GM21825 (cell line): ENCODE measurements around the gene UBE2F.
A peak's percentile ranks its signal among the peaks of the same experiment; 100 is the strongest.
"Not testable (repeated sequence)": the region's sequence is repeated elsewhere in the genome, so short reads cannot be mapped to it uniquely, and the experiment has no call there.

Experiments used
- ATAC-seq: cut with Tn5 transposase; IDR thresholded peaks from one replicate; pipeline ENCODE4 v1.9.1; 2021; ENCODE audit warnings: mild to moderate bottlenecking, moderate library complexity; ENCODE audit not compliant: unreplicated experiment

The UBE2F gene

DNA sequence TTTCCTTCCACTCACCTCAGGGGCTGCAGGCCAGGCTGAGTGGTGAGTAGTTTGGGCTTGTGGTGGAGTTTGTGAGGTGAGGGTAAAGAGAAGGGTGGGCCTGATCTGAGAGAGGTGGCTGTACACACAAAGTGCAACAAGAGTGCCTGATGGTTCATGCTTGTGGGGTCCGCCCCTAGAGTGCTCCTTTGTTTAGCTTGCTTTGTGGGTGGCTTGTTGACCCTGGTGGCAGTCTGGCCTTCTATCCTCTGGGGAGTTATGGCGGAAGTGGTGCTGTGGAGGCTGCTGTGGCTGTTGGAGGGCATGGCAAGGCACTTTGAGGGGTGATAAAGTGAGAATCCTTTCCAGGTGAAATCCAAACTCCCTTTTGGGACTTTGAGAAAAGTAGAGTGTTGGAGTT is 10.6 kb downstream of the UBE2F start:
- ATAC-seq: no peak

DNA sequence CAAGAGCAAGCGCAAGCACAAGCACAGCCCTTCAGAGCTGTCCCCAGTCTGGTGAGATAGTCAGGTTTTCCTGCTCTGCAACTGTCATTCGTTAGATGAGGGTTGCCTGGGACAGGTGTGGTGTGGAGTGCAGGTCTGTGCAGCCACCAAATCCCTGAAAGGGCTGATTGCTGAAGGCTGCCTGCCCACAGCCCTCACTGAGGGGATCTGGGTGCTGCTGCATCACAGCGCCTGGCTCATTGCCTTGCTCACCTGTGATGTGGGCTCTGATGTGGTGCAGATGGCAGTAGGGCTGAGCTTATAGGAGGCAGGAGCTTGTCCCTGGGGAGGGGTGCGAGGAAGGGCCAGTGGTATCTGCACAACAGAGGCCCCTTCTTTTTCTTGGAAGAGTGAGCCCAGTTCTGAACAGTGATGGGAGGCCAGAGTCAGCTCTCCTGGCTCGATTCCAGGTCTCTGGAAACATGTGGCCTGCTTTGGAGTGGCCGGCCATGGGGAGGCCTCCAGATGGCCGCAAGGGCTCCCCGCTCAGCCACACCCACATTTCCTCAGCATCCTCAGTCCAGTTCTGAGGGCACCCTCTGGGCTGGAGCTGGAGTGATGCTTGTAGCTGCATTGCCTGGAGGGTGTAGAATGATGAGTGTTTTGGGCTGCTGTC is 11.4 kb downstream of the UBE2F start:
- ATAC-seq: no peak

DNA sequence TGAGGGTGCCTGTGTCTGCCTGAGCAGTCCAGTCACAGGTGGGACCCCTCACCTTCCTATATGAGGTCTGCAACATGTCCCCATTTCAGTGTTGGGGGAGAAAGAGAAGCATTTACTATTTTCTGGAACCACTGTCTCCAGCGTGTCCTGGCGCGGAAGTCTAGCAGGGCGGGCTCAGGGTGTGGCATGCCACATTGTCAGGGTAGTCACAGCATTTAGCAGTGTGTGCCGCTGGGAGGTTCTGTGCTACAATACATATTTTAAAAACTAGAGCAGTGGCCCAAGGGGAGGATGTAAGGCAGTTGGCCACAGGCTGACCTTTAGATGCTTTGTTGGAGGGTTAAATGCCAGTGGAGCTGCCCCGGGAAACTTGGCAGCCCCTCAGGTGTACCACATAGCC is 12.5 kb downstream of the UBE2F start:
- ATAC-seq: no peak

DNA sequence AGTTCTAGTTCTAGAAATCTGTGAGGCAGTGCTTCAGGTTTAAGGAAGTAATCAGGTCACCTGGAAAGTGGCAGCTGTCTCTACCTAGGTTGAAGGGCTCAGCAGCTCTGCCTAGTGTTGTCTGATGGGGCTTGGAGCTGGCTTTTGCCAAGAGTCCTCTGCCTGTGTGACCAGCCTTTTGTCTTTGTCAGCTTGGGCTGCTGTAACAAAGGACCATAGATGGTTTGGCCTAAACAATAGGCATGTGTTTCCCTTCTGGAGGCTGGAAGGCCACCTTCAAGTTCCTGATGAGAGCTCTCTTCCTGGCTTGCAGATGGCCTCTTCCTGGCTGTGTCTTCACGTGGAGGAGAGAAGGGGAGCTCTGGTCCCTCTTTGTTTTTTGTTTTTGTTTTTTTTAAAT is 13.3 kb downstream of the UBE2F start:
- ATAC-seq: no peak

DNA sequence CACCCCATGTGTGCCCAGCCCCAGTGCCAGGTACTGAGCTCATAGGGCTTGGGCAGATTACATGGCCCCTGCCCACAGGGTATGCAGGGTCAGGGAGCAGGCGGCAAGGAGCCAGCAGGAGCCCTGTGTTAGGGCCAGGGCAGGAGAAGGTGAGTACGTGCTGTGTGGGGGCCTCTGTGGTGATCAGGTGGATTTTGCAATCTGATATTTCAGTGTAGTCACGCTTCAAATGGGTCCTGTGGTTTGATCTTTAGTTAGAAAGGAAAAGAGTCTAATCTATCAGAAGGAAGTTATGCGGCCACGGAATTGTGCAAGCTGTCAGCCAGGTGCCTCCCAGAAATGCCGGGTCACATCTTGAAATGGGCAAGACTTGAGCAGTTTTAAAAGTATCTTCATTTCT is 13.9 kb downstream of the UBE2F start:
- no peak for ATAC-seq

DNA sequence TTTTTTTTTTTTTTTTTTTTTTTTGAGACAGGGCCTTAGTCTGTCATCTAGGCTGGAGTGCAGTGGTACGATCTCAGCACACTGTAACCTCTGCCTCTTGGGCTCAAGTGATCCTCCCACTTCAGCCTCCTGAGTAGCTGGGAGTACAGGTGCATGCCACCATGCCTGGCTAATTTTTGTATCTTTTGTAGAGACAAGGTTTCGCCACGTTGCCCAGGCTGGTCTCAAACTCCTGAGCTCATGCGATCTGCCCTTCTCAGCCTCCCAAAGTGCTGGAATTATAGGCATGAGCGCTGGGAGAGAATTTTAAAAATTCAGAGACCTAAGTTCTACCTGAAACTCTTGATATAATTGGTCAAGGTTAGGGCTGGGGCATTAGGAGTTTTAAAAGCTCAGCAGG is 14.8 kb downstream of the UBE2F start:
- not testable (repeated sequence) for ATAC-seq

DNA sequence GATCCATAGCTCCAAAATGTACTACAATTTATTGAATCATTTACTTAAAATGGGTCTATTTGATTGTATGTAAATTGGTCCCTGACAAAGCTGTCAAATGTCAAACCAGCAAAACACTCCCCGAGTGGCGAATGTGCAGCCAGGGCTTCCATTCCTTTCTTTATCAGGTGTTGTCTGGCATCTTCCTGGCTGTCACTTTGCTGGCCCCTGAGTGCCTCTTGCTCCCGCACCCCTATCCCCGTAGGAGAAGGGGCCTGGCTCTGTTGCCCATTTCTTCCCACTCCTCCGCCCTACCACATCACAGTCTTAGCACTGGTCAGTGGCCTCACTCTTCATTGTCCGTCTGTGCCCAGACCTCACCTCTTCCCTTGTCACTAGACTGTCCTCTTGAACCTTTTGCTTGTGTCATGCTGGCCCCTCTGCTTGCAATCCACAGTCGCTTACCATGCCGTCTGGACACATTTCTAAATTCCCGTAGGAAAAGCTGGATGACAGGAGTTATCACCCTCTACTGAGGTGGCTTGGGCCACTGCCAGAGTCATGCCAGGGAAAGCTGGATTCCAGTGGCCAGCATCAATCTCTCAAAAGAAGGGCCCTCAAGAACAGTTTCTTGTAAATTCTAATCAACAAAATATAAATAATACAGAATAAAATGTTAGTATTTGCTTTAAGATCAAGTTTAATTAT is 15.4 kb downstream of the UBE2F start:
- no peak for ATAC-seq

DNA sequence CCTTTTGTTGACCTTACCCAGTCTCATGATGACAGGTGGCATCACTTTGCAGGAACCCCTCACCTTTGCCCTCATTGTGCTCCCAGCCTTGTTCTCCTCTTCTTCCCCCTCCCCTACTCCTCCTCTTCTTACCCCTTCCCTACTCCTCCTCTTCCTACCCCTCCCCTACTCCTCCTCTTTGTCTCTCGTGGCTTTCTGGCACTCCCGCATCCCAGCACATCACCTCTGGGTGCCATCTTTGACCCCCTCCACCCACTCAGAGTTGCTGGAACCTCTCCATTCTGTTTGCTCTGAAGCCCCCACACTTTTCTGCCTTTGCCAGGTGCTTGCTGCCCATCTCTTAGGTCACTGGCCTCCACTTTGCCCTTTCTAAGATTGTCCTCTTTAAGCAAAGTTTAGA is 17.1 kb downstream of the UBE2F start:
- ATAC-seq: no peak

DNA sequence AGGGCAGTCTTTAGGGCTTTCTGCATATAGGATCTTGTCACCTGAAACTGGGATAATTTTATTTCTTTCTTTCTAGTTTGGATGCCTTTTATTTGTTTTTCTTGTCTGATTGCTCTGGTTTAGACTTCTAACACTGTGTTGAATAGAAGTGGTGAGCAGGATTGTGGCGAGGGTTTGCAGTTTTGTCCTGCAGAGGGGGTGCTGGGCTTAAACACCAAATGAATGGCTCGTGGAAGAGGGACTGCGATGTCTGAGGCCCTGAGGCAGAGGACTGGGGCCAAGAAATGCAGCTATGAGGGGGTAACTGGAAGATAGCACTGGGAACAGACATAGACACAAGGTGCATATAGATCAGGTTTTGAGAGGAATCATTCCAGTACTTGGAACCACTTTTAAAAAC is 20.5 kb downstream of the UBE2F start:
- ATAC-seq: no peak

DNA sequence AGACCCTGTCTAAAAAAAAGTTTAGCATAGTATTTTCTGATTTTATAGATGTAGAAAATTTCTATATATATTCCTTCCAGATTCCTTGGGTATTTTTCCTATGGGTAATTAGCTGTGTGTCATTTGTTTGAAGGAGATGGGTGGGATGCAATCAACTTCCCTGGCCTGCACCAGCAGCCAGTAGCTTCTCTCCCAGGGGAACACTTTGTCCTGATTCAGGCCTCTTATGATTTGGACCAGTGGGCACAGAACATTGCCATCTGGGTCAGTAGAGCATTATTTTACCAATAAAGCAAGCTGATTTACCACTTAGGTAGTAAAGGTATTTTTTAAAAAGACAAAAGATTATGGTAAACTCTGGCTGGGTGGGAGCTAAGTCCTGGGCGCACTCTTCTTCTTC is 26.9 kb downstream of the UBE2F start:
- no peak for ATAC-seq

DNA sequence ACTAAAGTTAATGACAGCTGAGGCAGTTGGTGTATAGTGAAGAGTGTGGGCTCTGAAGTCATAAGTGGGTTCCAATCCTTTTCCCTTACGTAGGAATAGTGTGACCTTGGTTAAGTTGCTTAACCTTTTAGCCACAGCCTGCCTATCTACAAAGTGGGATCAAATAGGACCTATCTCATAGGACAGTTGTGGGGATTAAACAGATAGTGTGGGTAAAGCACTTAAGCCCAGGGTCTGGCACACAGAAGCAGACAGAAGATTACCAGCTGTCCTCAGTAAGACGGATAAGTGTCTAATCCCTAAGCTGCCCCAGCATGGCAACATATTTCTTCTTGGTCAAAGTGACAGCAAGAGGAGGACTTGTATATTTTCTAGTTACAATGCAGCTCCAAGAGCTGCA is 28.2 kb downstream of the UBE2F start:
- no peak for ATAC-seq

DNA sequence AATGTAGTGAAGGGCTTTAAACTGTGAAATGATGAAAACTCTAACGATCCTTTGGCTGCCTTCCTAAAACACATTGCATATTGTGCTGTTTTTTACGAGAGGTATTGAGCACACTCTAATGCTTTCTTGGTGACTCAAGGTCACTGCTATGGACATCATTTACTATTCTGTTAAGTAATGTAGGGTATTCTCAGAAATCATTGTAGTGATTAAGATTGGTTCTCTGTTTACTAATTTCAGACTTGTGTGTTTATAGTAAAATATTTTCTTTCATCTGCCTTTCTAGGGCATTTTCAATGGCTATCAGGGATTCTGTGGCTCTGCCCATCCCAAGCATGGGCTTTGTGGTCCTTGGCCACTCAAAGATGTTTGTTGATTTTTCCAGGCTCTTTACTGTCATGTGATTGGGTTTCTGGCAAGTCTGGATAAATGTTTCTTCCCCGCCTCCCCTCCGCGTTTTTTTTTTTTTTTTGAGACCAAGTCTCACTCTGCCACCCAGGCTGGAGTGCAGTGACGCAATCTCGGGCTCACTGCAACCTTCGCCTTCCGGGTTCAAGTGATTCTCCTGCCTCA is 29.3 kb downstream of the UBE2F start:
- no peak for ATAC-seq

DNA sequence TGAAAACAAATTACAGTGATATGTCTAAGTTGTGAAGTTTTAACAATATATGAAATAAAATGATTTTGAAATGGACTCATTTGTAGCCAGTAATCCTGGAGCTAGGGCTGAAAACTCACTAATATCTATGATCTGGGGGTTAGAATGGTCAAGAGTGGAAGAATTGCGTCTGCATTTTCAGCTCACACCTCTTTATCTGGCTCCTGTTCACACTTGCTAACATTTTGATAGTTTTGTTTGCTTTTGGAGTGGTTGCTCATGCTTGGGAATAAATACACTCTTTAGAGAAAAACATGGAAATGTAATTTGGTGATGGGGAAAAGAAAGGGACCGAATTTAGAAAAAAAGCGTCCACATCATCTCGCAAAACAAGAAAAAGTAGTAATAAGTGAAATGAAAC is 30.7 kb downstream of the UBE2F start:
- no peak for ATAC-seq

DNA sequence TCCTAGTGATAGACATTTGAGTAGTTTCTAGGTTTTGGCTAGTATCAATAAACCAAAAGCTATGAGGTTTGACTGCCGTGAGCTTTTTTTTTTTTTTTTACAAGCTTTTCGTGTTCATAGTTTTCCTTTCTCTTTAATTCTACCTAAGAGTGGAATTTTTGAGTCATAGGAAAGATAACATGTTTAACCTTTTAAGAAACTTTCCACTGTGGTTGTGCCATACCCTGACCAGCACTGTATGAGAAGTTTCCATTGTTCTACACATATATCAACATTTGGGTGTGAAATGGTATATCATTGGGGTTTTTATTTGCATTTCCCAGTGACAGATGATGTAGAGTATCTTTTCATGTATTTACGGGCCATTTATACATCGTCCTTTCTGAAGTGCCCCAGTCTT is 31.7 kb downstream of the UBE2F start:
- peak; percentile 80 for ATAC-seq

DNA sequence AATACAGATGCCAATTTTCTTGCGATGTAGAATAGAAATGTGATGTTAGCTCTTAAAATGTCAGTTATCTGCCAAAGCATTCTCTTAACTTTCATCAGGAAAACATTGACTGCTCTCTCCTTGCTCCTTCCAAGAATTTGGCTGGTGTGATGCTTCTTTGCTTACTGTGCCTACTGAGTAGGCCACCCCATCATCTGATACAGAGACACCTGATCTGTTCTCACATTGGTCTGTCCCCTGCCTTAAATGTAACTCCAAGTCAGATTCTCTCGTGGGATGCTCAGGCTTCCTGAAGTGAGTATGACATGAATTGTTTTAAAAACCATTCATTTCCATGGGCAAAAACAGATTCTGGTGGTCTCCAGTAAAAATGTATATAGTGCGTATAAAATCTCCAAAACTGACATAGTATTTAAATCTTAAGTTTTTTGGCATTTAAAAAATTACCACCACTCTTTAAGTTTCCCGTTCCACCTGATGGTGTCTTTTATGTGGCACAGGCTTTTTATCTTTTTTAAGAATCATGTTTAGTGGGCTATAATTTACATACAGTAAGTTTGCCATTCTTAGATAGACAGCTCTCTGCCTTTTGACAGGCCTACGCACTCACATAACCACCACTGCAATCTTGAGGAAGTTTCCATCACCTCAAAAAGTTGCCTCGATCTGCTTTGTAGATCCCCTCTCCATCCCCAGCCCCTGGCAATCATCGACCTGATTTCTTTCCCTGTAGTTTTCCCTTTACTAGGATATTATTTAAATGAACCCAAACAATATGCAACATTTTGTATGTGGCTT is 36.6 kb downstream of the UBE2F start:
- no peak for ATAC-seq

DNA sequence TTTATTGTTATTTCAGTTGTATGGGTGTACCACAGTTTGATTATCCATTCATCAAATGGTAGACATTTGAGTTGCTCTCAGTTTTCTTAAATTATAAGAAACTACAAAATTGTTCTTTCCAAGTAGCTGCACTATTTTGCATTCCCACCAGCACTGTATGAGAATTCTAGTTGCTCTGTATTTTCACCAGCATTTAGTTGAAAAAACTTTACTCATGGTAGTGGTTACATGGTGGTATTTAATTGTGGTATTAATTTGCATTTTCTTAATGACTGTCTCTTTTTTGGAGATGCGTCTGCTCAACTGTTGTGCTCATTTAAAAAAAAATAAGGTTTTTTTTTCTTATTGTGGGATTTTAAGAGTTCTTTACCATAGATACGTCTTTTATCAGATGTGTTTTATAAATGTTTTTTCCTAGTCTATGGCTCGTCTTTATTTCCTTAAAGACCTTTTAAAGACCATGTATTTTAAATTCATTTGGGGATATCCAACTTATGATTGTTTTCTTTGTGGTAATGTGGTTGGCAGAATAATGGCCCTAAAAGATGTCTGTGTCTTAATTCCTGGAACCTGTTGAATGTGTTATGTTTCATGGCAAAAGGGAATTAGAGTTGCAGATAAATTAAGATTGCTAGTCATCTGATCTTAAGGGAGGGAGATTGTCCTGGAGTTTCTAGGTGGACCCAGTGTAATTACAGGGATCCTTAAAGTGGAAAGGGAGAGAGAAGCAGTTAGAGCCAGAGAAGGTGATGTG is 37.4 kb downstream of the UBE2F start:
- no peak for ATAC-seq

DNA sequence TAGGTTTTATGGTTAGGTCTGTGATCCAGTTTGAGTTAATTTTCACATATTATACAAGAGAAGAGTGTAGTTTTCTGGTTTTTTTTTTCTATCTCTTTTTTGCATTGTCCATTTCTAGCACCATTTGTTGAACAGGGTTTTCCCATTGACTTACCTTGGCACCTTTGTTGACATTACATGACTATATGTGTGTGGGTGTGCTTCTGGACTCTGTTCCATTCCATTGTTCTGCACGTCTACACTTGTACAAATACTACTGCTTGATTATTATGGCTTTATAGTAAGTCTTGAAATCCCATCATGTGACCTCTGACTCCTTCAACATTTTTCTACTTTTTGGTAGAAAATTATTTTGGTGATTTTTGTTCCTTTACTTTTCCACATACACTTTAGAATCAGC is 38.7 kb downstream of the UBE2F start:
- ATAC-seq: no peak

DNA sequence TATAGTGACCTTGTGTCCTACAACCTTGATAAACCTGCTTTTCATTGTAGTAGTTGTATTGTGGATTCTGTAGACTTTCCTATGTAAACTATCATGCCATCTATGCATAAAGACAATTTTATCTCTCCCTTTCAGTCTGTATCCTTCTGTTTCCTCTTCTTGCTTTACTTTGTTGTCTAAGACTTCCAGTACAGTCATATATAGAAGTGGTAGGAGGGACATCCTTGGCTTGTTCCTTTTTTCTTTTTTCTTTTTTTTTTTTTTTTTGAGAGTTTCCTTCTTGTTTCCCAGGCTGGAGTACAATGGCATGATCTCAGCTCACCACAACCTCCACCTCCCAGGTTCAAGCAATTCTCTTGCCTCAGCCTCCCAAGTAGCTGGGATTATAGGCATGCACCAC is 39.7 kb downstream of the UBE2F start:
- no peak for ATAC-seq

DNA sequence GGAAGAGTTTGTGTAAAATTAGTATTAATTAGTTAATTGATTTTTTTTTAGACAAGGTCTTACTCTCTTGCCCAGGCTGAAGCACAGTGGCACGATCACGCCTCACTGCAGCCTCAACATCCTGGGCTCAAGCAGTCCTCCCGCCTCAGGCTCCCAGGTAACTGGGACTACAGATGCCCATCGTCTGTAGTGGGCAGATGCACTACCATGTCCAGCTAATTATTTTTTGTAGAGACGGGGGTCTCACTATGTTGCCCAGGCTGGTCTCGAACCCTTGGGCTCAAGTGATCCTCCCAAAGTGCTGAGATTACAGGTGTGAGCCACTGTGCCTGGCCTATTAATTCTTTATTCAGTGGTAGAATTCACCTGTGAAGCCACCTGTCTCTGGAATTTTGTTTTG is 41.1 kb downstream of the UBE2F start:
- no peak for ATAC-seq

DNA sequence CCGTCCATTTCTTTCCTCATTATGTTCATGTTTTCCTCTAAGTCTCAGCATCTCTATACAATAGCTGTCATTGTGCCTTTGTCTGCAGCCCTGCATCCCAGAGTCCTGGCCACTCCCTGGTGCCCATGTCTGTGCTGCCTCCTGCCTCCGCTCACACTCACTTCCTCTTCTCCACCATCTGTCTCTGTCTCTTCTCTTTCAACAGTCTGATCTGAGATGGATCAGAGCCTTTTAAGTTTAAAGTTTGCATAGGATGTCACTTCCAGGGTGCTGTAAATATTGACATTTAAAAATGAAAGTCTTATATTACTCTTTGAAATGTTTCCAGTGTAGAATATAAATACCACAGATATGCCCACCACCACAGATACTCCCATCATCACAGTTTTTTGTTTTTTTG is 42.7 kb downstream of the UBE2F start:
- no peak for ATAC-seq

DNA sequence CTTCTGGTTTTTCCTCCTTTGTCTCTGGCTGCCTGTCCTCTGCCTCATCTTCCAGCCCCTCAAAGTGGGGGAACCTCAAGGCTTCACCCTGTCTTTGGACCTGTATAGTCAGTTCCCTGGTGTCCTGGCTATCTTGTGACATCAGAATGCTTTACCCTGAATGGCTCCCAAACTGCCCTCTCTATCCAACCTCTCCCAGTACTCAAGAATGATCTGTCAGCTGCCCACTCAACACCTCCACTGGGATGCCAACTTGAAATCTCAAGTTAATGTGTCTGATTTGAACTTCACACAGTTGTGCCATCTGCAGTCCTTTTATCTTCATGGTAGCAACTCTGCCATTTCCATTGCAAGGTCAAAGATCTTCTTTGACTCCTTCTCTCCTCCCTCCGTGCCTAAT is 43.8 kb downstream of the UBE2F start:
- no peak for ATAC-seq
